Panc1 (cell line): Measurements from ENCODE around the gene ZNF444. TPM values are rescaled to one million over a fixed set of nuclear protein-coding genes. Genes with fewer than 3 reads are reported as not detected.

Experiments
- ATAC-seq: fragments of 200-7000 bp; cut with Tn5 transposase; 2 replicates; pipeline ENCODE4 v1.9.1; 2020; ENCODE audit warnings: mild to moderate bottlenecking, moderate library complexity
- BruUV-seq: library from RNA; stranded (reverse); fragments of 400-500 nt; replicated peaks from 2 replicates; lab custom pipeline; 2021; lab: Mats Ljungman, UMichigan
- CTCF ChIA-PET: fragments of 300-600 bp; sonication (Branson Sonifier 250); formaldehyde crosslinking; loops from one replicate; lab custom pipeline; 2022; ENCODE audit warnings: antibody characterized with exemption; lab: Charles Lee
- POLR2A ChIA-PET: fragments of 300-600 bp; sonication (Branson Sonifier 250); formaldehyde crosslinking; loops from one replicate; lab custom pipeline; 2022; ENCODE audit warnings: antibody characterized with exemption; lab: Charles Lee
- DNase-seq: peaks from one replicate; pipeline ENCODE4 v3.0.0-alpha.2; 2010; ENCODE audit warnings: low read depth, low spot score
- H3K27ac ChIP-seq: 2 replicates; pipeline ENCODE4 v1.5.1; 2011; ENCODE audit warnings: mild to moderate bottlenecking, low read length, inconsistent platforms
- H3K27me3 ChIP-seq: fragments of 200-500 bp; sonication (Bioruptor generic); 2 replicates; pipeline ENCODE4 v1.6.0; 2014; ENCODE audit warnings: low read length, inconsistent platforms; ENCODE audit not compliant: control insufficient read depth, insufficient read depth
- H3K36me3 ChIP-seq: fragments of 200-500 bp; sonication (Bioruptor generic); 2 replicates; pipeline ENCODE4 v1.5.1; 2014; ENCODE audit warnings: inconsistent platforms, mild to moderate bottlenecking, low read length, moderate library complexity; ENCODE audit not compliant: control insufficient read depth, insufficient read depth
- H3K4me1 ChIP-seq: 2 replicates; pipeline ENCODE4 v1.5.1; 2011; ENCODE audit warnings: inconsistent platforms, mild to moderate bottlenecking, low read length, moderate library complexity; ENCODE audit not compliant: control insufficient read depth, insufficient read depth
- H3K4me3 ChIP-seq, 2 experiments: 2 replicates each; pipeline ENCODE4 v1.5.1; 2011 to 2012; ENCODE audit warnings: low read depth in 2 of 2, low read length in 2 of 2, mild to moderate bottlenecking in 2 of 2, inconsistent platforms in 1 of 2, moderate library complexity in 1 of 2
- H3K9me3 ChIP-seq: fragments of 200-500 bp; sonication (Bioruptor generic); 2 replicates; pipeline ENCODE4 v1.5.1; 2014; ENCODE audit warnings: low read depth, mild to moderate bottlenecking, inconsistent platforms, low read length, moderate library complexity; ENCODE audit not compliant: control insufficient read depth, insufficient read depth
- POLR2AphosphoS5 ChIP-seq: IDR thresholded peaks from 2 replicates; pipeline ENCODE4 v1.6.1; 2012; ENCODE audit warnings: mild to moderate bottlenecking, low read depth, low read length, moderate library complexity
- SIN3A ChIP-seq: IDR thresholded peaks from 2 replicates; pipeline ENCODE4 v1.6.1; 2012; ENCODE audit warnings: low read depth, mild to moderate bottlenecking, low read length, moderate library complexity, borderline replicate concordance; ENCODE audit not compliant: insufficient read depth
- TCF7L2 ChIP-seq: IDR thresholded peaks from 2 replicates; pipeline ENCODE4 v1.6.1; 2011; ENCODE audit warnings: mild to moderate bottlenecking, low read depth, low read length, inconsistent platforms
- in situ Hi-C: cut with HindIII; loops from 2 replicates; pipeline ENCODE4 v1.10.0; 2016; ENCODE audit warnings: low sequenced_read_pairs, low pct_unique_long_range_greater_than_20kb
- intact Hi-C: fragments of 100-400 bp; cut with micrococcal nuclease; formaldehyde crosslinking; loops from one replicate; pipeline ENCODE4 v1.10.0; 2022; ENCODE audit not compliant: unreplicated experiment
- total RNA-seq: library from RNA; stranded (reverse); gene quantifications from one replicate; pipeline ENCODE4 v1.2.1, GENCODE V29; 2021; ENCODE audit not compliant: unreplicated experiment
- TF ChIP-seq, protein P1 (sequence below), 2 experiments: IDR thresholded peaks; 2 replicates each; pipeline ENCODE4 v1.6.1; 2011 to 2012; ENCODE audit warnings: low read depth in 2 of 2, control low read depth in 1 of 2, low read length in 1 of 2, mild to moderate bottlenecking in 1 of 2, moderate library complexity in 1 of 2; ENCODE audit not compliant: insufficient read depth in 1 of 2
- TF ChIP-seq, protein P2 (sequence below): fragments of 450-650 bp; IDR thresholded peaks from 2 replicates; pipeline ENCODE4 v1.5.1; 2017; ENCODE audit warnings: mild to moderate bottlenecking

ZNF444 gene
- total RNA-seq, 1 experiment from 2014 or later: 81.5 TPM

- POLR2A ChIA-PET: no interaction called here
- no peaks in the 10 kb centered on the region for H3K36me3 ChIP-seq
- intact Hi-C loops (no loop called here), in situ Hi-C loops (no loop called here)
- TF ChIP-seq, protein P1, sequence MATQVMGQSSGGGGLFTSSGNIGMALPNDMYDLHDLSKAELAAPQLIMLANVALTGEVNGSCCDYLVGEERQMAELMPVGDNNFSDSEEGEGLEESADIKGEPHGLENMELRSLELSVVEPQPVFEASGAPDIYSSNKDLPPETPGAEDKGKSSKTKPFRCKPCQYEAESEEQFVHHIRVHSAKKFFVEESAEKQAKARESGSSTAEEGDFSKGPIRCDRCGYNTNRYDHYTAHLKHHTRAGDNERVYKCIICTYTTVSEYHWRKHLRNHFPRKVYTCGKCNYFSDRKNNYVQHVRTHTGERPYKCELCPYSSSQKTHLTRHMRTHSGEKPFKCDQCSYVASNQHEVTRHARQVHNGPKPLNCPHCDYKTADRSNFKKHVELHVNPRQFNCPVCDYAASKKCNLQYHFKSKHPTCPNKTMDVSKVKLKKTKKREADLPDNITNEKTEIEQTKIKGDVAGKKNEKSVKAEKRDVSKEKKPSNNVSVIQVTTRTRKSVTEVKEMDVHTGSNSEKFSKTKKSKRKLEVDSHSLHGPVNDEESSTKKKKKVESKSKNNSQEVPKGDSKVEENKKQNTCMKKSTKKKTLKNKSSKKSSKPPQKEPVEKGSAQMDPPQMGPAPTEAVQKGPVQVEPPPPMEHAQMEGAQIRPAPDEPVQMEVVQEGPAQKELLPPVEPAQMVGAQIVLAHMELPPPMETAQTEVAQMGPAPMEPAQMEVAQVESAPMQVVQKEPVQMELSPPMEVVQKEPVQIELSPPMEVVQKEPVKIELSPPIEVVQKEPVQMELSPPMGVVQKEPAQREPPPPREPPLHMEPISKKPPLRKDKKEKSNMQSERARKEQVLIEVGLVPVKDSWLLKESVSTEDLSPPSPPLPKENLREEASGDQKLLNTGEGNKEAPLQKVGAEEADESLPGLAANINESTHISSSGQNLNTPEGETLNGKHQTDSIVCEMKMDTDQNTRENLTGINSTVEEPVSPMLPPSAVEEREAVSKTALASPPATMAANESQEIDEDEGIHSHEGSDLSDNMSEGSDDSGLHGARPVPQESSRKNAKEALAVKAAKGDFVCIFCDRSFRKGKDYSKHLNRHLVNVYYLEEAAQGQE (IDR thresholded peaks at IDR 0.05; ENCODE audit: insufficient read depth in 1 of 2, low read depth in 2 of 2, low read length in 1 of 2): no peak
- TF ChIP-seq POLR2AphosphoS5: peak; percentile 69; the same call in 1 of the 2 replicates
- peak overlapping the region; percentile 94 for H3K27ac ChIP-seq
- peaks cover 22% of the 10 kb centered on the region for H3K4me1 ChIP-seq
- no TSS peak for BruUV-seq
- H3K4me3 ChIP-seq: peak overlapping the region; percentile 46 to 69; a peak in 3 of 4 replicates
- H3K9me3 ChIP-seq: no peaks in the 10 kb centered on the region
- no peaks in the 10 kb centered on the region for H3K27me3 ChIP-seq
- no peak for DNase-seq
- CTCF ChIA-PET: no interaction called here
- no peak for ATAC-seq
Observed at GRCh38 chr19:56092685-56093631, 48.1 kb upstream of the ZNF444 start.

GRCh38 chr19:56094449-56094848 is 46.6 kb upstream of the ZNF444 start:
- DNase-seq: no peak
- Histone ChIP-seq H3K36me3 (no peaks in the 10 kb centered on the region; the same call in 1 of the 2 replicates), H3K4me3 (no peak overlapping the region), H3K27me3 (no peaks in the 10 kb centered on the region), H3K9me3 (no peaks in the 10 kb centered on the region), H3K4me1 (peaks cover 22% of the 10 kb centered on the region), H3K27ac (no peak overlapping the region)
- no TSS peak for BruUV-seq
- in situ Hi-C loops (no loop called here), intact Hi-C loops (no loop called here)
- TF ChIP-seq, protein P2, sequence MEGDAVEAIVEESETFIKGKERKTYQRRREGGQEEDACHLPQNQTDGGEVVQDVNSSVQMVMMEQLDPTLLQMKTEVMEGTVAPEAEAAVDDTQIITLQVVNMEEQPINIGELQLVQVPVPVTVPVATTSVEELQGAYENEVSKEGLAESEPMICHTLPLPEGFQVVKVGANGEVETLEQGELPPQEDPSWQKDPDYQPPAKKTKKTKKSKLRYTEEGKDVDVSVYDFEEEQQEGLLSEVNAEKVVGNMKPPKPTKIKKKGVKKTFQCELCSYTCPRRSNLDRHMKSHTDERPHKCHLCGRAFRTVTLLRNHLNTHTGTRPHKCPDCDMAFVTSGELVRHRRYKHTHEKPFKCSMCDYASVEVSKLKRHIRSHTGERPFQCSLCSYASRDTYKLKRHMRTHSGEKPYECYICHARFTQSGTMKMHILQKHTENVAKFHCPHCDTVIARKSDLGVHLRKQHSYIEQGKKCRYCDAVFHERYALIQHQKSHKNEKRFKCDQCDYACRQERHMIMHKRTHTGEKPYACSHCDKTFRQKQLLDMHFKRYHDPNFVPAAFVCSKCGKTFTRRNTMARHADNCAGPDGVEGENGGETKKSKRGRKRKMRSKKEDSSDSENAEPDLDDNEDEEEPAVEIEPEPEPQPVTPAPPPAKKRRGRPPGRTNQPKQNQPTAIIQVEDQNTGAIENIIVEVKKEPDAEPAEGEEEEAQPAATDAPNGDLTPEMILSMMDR: no peak
- no peak for TF ChIP-seq POLR2AphosphoS5
- TF ChIP-seq SIN3A: no peak
- TF ChIP-seq, protein P1 (IDR thresholded peaks at IDR 0.05; ENCODE audit: insufficient read depth in 1 of 2, low read depth in 2 of 2, low read length in 1 of 2): no peak
- TF ChIP-seq TCF7L2: no peak
- ATAC-seq: no peak
- CTCF ChIA-PET: no interaction called here
- POLR2A ChIA-PET: no interaction called here
